OCI-LY7 (cell line): ENCODE results near the gene ADGRG3. TPM values are rescaled to one million over a fixed set of nuclear protein-coding genes. Genes with fewer than 3 reads are reported as not detected.

Experiments
- BruUV-seq: library from RNA; stranded (reverse); fragments of 400-500 nt; replicated peaks from 2 replicates; lab custom pipeline; 2021; lab: Mats Ljungman, UMichigan
- CTCF ChIA-PET: fragments of 300-600 bp; sonication (Branson Sonifier 250); formaldehyde crosslinking; loops from one replicate; lab custom pipeline; 2022; ENCODE audit warnings: antibody characterized with exemption; ENCODE audit not compliant: unreplicated experiment; lab: Charles Lee
- POLR2A ChIA-PET: fragments of 300-600 bp; sonication (Branson Sonifier 250); formaldehyde crosslinking; loops from one replicate; lab custom pipeline; 2022; ENCODE audit warnings: antibody characterized with exemption; lab: Charles Lee
- DNase-seq: peaks from one replicate; pipeline ENCODE4 v3.0.0-alpha.2; 2015; ENCODE audit warnings: low spot score
- H2AFZ ChIP-seq: fragments of 200-600 bp; sonication (generic), shearing (Covaris generic); 2 replicates; pipeline ENCODE4 v1.6.1; 2014; ENCODE audit warnings: mild to moderate bottlenecking, antibody characterized with exemption, low read length, moderate library complexity
- H3K27ac ChIP-seq: fragments of 200-600 bp; sonication (generic); 2 replicates; pipeline ENCODE4 v1.5.1; 2014; ENCODE audit warnings: mixed run types, low read depth, mild to moderate bottlenecking, moderate library complexity, low read length, inconsistent platforms; ENCODE audit not compliant: poor library complexity, severe bottlenecking
- H3K36me3 ChIP-seq: fragments of 200-600 bp; sonication (generic); 2 replicates; pipeline ENCODE4 v1.6.1; 2014; ENCODE audit warnings: mild to moderate bottlenecking, antibody characterized with exemption, low read length, moderate library complexity, mixed read lengths; ENCODE audit not compliant: insufficient read depth
- H3K4me1 ChIP-seq: fragments of 200-600 bp; sonication (generic); 2 replicates; pipeline ENCODE4 v1.5.1; 2014; ENCODE audit warnings: mild to moderate bottlenecking, low read length; ENCODE audit not compliant: insufficient read depth, poor library complexity, severe bottlenecking
- H3K4me2 ChIP-seq: fragments of 200-600 bp; sonication (generic); 2 replicates; pipeline ENCODE4 v1.6.1; 2014; ENCODE audit warnings: mild to moderate bottlenecking, low read length
- H3K4me3 ChIP-seq: fragments of 200-600 bp; sonication (generic); 2 replicates; pipeline ENCODE4 v1.5.1; 2014; ENCODE audit warnings: mild to moderate bottlenecking, low read depth, low read length; ENCODE audit not compliant: poor library complexity, severe bottlenecking
- H3K79me2 ChIP-seq: fragments of 200-600 bp; sonication (generic); 2 replicates; pipeline ENCODE4 v1.6.1; 2016; ENCODE audit warnings: low read depth, mild to moderate bottlenecking, low read length, moderate library complexity, mixed read lengths; ENCODE audit not compliant: insufficient read depth
- H3K9me2 ChIP-seq: fragments of 200-600 bp; sonication (generic); 2 replicates; pipeline ENCODE4 v1.6.1; 2016; ENCODE audit warnings: mild to moderate bottlenecking, low read length, mixed read lengths; ENCODE audit not compliant: insufficient read depth
- H3K9me3 ChIP-seq: fragments of 200-600 bp; sonication (generic); 2 replicates; pipeline ENCODE4 v1.6.1; 2014; ENCODE audit warnings: mild to moderate bottlenecking, mixed run types, low read length, mixed read lengths
- H4K20me1 ChIP-seq: fragments of 200-600 bp; sonication (generic); 2 replicates; pipeline ENCODE4 v1.6.1; 2014; ENCODE audit warnings: mild to moderate bottlenecking, antibody characterized with exemption, low read length, moderate library complexity, mixed read lengths; ENCODE audit not compliant: insufficient read depth
- CTCF ChIP-seq: fragments of 200-600 bp; sonication (generic); conservative IDR thresholded peaks from 2 replicates; pipeline ENCODE4 v1.5.1; 2014; ENCODE audit warnings: mild to moderate bottlenecking, antibody characterized with exemption, low read length, moderate library complexity, mixed read lengths
- EZH2phosphoT487 ChIP-seq: fragments of 200-600 bp; sonication (generic); IDR thresholded peaks from 2 replicates; pipeline ENCODE4 v1.6.1; 2018; ENCODE audit warnings: low read depth, borderline replicate concordance, mild to moderate bottlenecking, mixed run types, antibody characterized with exemption, low read length, moderate library complexity, mixed read lengths
- intact Hi-C: fragments of 100-400 bp; cut with micrococcal nuclease; formaldehyde crosslinking; loops from one replicate; pipeline ENCODE4 v1.10.0; 2022; ENCODE audit not compliant: unreplicated experiment
- total RNA-seq, 2 experiments: library from RNA; depleted of rRNA in 1 of 2; stranded (reverse); fragments of >200 nt in 1 of 2; shearing (Covaris generic) in 1 of 2; gene quantifications; 2 replicates each; pipeline ENCODE4 v1.2.3, GENCODE V29; 2014 to 2022

Gene ADGRG3
- total RNA-seq, 2 experiments from 2014 or later: not detected

- Histone ChIP-seq H3K4me3 (no peak overlapping the region), H4K20me1 (no peaks in the 10 kb centered on the region), H2AFZ (no peak overlapping the region), H3K9me3 (no peaks in the 10 kb centered on the region), H3K4me1 (no peaks in the 10 kb centered on the region), H3K79me2 (no peaks in the 10 kb centered on the region), H3K27ac (no peak overlapping the region), H3K4me2 (no peak overlapping the region), H3K36me3 (no peaks in the 10 kb centered on the region), H3K9me2 (no peaks in the 10 kb centered on the region)
- no peak for DNase-seq
- intact Hi-C loops: no loop called here
- CTCF ChIA-PET: interaction anchor here (0.8 kb wide), 1 partner anchor 9 kb away, joined by 3 read pairs; no protein-coding TSS in a partner anchor
- POLR2A ChIA-PET: no interaction called here
- TF ChIP-seq CTCF (no peak), EZH2phosphoT487 (no peak)
- no TSS peak for BruUV-seq
Observed at GRCh38 chr16:57681950-57682728, 14.0 kb downstream of the ADGRG3 start.

- Histone ChIP-seq H3K79me2 (no peaks in the 10 kb centered on the region), H3K4me3 (no peak overlapping the region), H3K9me3 (no peaks in the 10 kb centered on the region), H3K9me2 (no peaks in the 10 kb centered on the region), H3K4me2 (no peak overlapping the region), H3K27ac (no peak overlapping the region), H3K36me3 (no peaks in the 10 kb centered on the region), H3K4me1 (no peaks in the 10 kb centered on the region), H4K20me1 (no peaks in the 10 kb centered on the region), H2AFZ (no peak overlapping the region)
- intact Hi-C loops: no loop called here
- ChIA-PET CTCF (no interaction called here), POLR2A (no interaction called here)
- DNase-seq: no peak
- TF ChIP-seq CTCF (no peak), EZH2phosphoT487 (no peak)
- BruUV-seq: no TSS peak
Observed at GRCh38 chr16:57682809-57683635, 14.9 kb downstream of the ADGRG3 start.
